Ectodermal cell (in vitro differentiated cells): ENCODE data around the gene NEURL3.

Source experiments
- H3K27ac ChIP-seq: 2 replicates; pipeline ENCODE4 v1.7.0; 2013; ENCODE audit warnings: mild to moderate bottlenecking, low read depth, low read length; ENCODE audit not compliant: insufficient read depth, poor library complexity, severe bottlenecking
- H3K27me3 ChIP-seq: 2 replicates; pipeline ENCODE4 v1.7.0; 2013; ENCODE audit warnings: mild to moderate bottlenecking, low read length; ENCODE audit not compliant: insufficient read depth, control insufficient read depth, poor library complexity, severe bottlenecking
- H3K36me3 ChIP-seq: one replicate; pipeline ENCODE4 v1.7.0; 2013; ENCODE audit warnings: low read length; ENCODE audit not compliant: control insufficient read depth, insufficient read depth
- H3K4me1 ChIP-seq: one replicate; pipeline ENCODE4 v1.7.0; 2013; ENCODE audit warnings: low read length; ENCODE audit not compliant: control insufficient read depth, insufficient read depth
- H3K4me3 ChIP-seq: 2 replicates; pipeline ENCODE4 v1.7.0; 2013; ENCODE audit warnings: low read depth, low read length, control low read depth; ENCODE audit not compliant: insufficient read depth
- H3K9me3 ChIP-seq: 2 replicates; pipeline ENCODE4 v1.7.0; 2013; ENCODE audit warnings: mild to moderate bottlenecking, low read length, moderate library complexity; ENCODE audit not compliant: control insufficient read depth
- WGBS, 2 experiments: methylation state at CpG; one replicate each; pipeline ENCODE4 v1.1.7; 2013; ENCODE audit warnings: missing lambda C conversion rate in 2 of 2; 5-methylcytosine and 5-hydroxymethylcytosine counted together

NEURL3 gene

GRCh38 chr2:96498021-96498431, 7.1 kb downstream of the NEURL3 start:
- peaks cover 8% of the 10 kb centered on the region for H3K4me1 ChIP-seq
- no peaks in the 10 kb centered on the region for H3K27me3 ChIP-seq
- H3K9me3 ChIP-seq, result no peaks in the 10 kb centered on the region
- no peak overlapping the region for H3K27ac ChIP-seq
- H3K4me3 ChIP-seq, result no peak overlapping the region
- 75 to 77% methylated on average over 12 of the region's 12 CpGs for WGBS, 2 experiments
- H3K36me3 ChIP-seq, result no peaks in the 10 kb centered on the region

GRCh38 chr2:96495982-96496629, 9.1 kb downstream of the NEURL3 start:
- WGBS, 2 experiments, result 90 to 94% methylated on average over 6 of the region's 6 CpGs

GRCh38 chr2:96494188-96494587, 11.0 kb downstream of the NEURL3 start:
- Histone ChIP-seq H3K9me3 (no peaks in the 10 kb centered on the region), H3K4me3 (no peak overlapping the region), H3K4me1 (no peaks in the 10 kb centered on the region), H3K27me3 (no peaks in the 10 kb centered on the region), H3K36me3 (no peaks in the 10 kb centered on the region), H3K27ac (no peak overlapping the region)
- WGBS, 2 experiments, result 95 to 97% methylated on average over 1 of the region's 1 CpG

More at GRCh38 chr2:96495982-96496629, 9.1 kb downstream of the NEURL3 start:
- Histone ChIP-seq H3K27me3 (no peaks in the 10 kb centered on the region), H3K9me3 (no peaks in the 10 kb centered on the region), H3K4me3 (no peak overlapping the region), H3K27ac (no peak overlapping the region), H3K36me3 (no peaks in the 10 kb centered on the region), H3K4me1 (no peaks in the 10 kb centered on the region)

- Histone ChIP-seq H3K36me3 (no peaks in the 10 kb centered on the region), H3K9me3 (no peaks in the 10 kb centered on the region), H3K27ac (no peak overlapping the region), H3K4me1 (no peaks in the 10 kb centered on the region), H3K4me3 (no peak overlapping the region), H3K27me3 (no peaks in the 10 kb centered on the region)
- WGBS, 2 experiments, result 71 to 72% methylated on average over 5 of the region's 5 CpGs
These were observed 12.1 kb downstream of the NEURL3 start for GRCh38 chr2:96493072-96493471.

GRCh38 chr2:96491860-96492497, 13.2 kb downstream of the NEURL3 start:
- 93 to 95% methylated on average over 1 of the region's 1 CpG for WGBS, 2 experiments
- H3K4me1 ChIP-seq, result no peaks in the 10 kb centered on the region
- no peaks in the 10 kb centered on the region for H3K36me3 ChIP-seq
- H3K4me3 ChIP-seq, result no peak overlapping the region
- no peaks in the 10 kb centered on the region for H3K27me3 ChIP-seq
- no peak overlapping the region for H3K27ac ChIP-seq
- no peaks in the 10 kb centered on the region for H3K9me3 ChIP-seq

- peaks cover 6% of the 10 kb centered on the region for H3K4me1 ChIP-seq
- WGBS, 2 experiments, result 92 to 100% methylated on average over 1 of the region's 1 CpG
- H3K9me3 ChIP-seq, result no peaks in the 10 kb centered on the region
- H3K27me3 ChIP-seq, result no peaks in the 10 kb centered on the region
- H3K36me3 ChIP-seq, result no peaks in the 10 kb centered on the region
- no peak overlapping the region for H3K4me3 ChIP-seq
- H3K27ac ChIP-seq, result no peak overlapping the region
These were observed 15.5 kb downstream of the NEURL3 start for GRCh38 chr2:96489663-96490062.

- Histone ChIP-seq H3K27ac (no peak overlapping the region), H3K9me3 (no peaks in the 10 kb centered on the region)
- WGBS, 2 experiments, result 100% methylated on average over 1 to 2 of the region's 3 CpGs
These were observed 15.9 kb downstream of the NEURL3 start for GRCh38 chr2:96489261-96489660.

GRCh38 chr2:96486696-96487095, 18.5 kb downstream of the NEURL3 start:
- H3K27me3 ChIP-seq, result no peaks in the 10 kb centered on the region
- no peaks in the 10 kb centered on the region for H3K9me3 ChIP-seq
- 75 to 93% methylated on average over 3 of the region's 3 CpGs for WGBS, 2 experiments
- no peaks in the 10 kb centered on the region for H3K36me3 ChIP-seq
- H3K27ac ChIP-seq, result no peak overlapping the region
- peaks cover 6% of the 10 kb centered on the region for H3K4me1 ChIP-seq
- H3K4me3 ChIP-seq, result no peak overlapping the region

More at GRCh38 chr2:96489261-96489660, 15.9 kb downstream of the NEURL3 start:
- no peak overlapping the region for H3K4me3 ChIP-seq
- H3K4me1 ChIP-seq, result peaks cover 6% of the 10 kb centered on the region
- no peaks in the 10 kb centered on the region for H3K36me3 ChIP-seq
- no peaks in the 10 kb centered on the region for H3K27me3 ChIP-seq

- Histone ChIP-seq H3K27ac (no peak overlapping the region), H3K9me3 (no peaks in the 10 kb centered on the region), H3K27me3 (no peaks in the 10 kb centered on the region), H3K4me3 (no peak overlapping the region), H3K4me1 (peaks cover 6% of the 10 kb centered on the region), H3K36me3 (no peaks in the 10 kb centered on the region)
- 68 to 70% methylated on average over 31 to 32 of the region's 33 CpGs for WGBS, 2 experiments
These were observed 19.2 kb downstream of the NEURL3 start for GRCh38 chr2:96485751-96486651.

GRCh38 chr2:96485350-96485749, 19.8 kb downstream of the NEURL3 start:
- no peak overlapping the region for H3K27ac ChIP-seq
- no peaks in the 10 kb centered on the region for H3K27me3 ChIP-seq
- peaks cover 6% of the 10 kb centered on the region for H3K4me1 ChIP-seq
- WGBS, 2 experiments, result 79 to 84% methylated on average over 9 of the region's 9 CpGs
- H3K4me3 ChIP-seq, result no peak overlapping the region
- no peaks in the 10 kb centered on the region for H3K9me3 ChIP-seq
- H3K36me3 ChIP-seq, result no peaks in the 10 kb centered on the region
